ENCODE results near the gene LYL1.

Gene LYL1

DNA sequence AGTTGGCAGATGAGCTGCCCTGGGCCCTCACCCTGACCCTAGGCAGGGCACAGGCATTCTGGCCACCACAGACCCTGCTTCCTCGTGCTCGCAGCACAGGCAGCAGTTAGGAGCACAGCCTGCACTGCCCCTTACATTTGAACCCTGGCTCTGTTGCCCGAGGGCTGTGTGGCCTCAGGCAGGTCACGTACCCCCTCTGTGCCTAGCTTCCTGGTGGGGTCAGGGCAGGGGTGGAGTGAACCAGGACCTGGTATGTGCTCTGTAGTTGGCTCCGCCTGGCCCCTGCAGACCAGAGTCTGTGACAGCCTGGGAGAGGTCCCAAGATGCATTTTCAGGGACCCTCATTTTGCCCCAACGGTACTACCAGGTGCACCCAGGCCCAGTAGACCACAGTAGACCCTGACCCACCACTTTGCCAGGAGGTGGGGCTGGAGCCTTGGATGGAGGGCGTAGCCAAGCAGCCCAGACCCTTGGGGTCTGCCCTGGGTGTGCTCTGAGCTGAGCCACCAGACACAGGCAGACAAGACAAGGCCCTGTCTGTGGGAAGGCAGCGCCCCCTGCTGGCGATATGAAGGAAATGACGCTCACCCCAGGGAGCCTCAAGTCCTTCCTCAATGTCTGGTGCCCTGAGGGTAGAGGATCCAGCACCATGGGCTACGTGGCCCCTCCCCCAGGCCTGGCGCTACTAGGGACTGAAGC lies 9.1 kb downstream of the LYL1 start:
- H3K36me3 ChIP-seq (ENCODE audit: insufficient read depth, low read length) = no peaks in the 10 kb centered on the region
- H3K9me3 ChIP-seq (ENCODE audit: low read depth, low read length) = no peaks in the 10 kb centered on the region
- peak; percentile 81 for DNase-seq (ENCODE audit: low read depth, low spot score)
- TF ChIP-seq FOXP2 (optimal IDR thresholded peaks at IDR 0.05; ENCODE audit: control extremely low read depth, extremely low read length, insufficient read depth) (peak; percentile 69), POLR2AphosphoS5 (IDR thresholded peaks at IDR 0.05; ENCODE audit: borderline replicate concordance, low read depth, low read length) (no peak)
- peak overlapping the region; percentile 30; the same call in 1 of the 2 replicates for H3K4me3 ChIP-seq
- no peak overlapping the region for H3K9ac ChIP-seq (ENCODE audit: insufficient read length)
- H3K27ac ChIP-seq = peak overlapping the region; percentile 53

- H3K27ac ChIP-seq = peak overlapping the region; percentile 80
- DNase-seq (ENCODE audit: low read depth, low spot score) = no peak
- H3K9me3 ChIP-seq (ENCODE audit: low read depth, low read length) = no peaks in the 10 kb centered on the region
- TF ChIP-seq EZH2 (IDR thresholded peaks at IDR 0.05) (no peak), POLR2AphosphoS5 (IDR thresholded peaks at IDR 0.05; ENCODE audit: borderline replicate concordance, low read depth, low read length) (no peak), FOXP2 (optimal IDR thresholded peaks at IDR 0.05; ENCODE audit: control extremely low read depth, extremely low read length, insufficient read depth) (no peak)
- no peaks in the 10 kb centered on the region for H3K36me3 ChIP-seq (ENCODE audit: insufficient read depth, low read length)
- H3K4me3 ChIP-seq = no peak overlapping the region
- H3K9ac ChIP-seq (ENCODE audit: insufficient read length) = no peak overlapping the region
Measured at GRCh38 chr19:13092606-13093235, 9.9 kb downstream of the LYL1 start.

- TF ChIP-seq EZH2 (IDR thresholded peaks at IDR 0.05) = no peak
- no peak for TF ChIP-seq FOXP2 (optimal IDR thresholded peaks at IDR 0.05; ENCODE audit: control extremely low read depth, extremely low read length, insufficient read depth)
- no peak for TF ChIP-seq POLR2AphosphoS5 (IDR thresholded peaks at IDR 0.05; ENCODE audit: borderline replicate concordance, low read depth, low read length)
- DNase-seq (ENCODE audit: low read depth, low spot score) = no peak
- no peaks in the 10 kb centered on the region for H3K9me3 ChIP-seq (ENCODE audit: low read depth, low read length)
- H3K9ac ChIP-seq (ENCODE audit: insufficient read length) = no peak overlapping the region
- H3K27ac ChIP-seq = peak overlapping the region; percentile 80
- no peak overlapping the region for H3K4me3 ChIP-seq
- H3K36me3 ChIP-seq (ENCODE audit: insufficient read depth, low read length) = no peaks in the 10 kb centered on the region; the same call in 1 of the 2 replicates
Measured at GRCh38 chr19:13092158-13092543, 10.5 kb downstream of the LYL1 start.

DNA sequence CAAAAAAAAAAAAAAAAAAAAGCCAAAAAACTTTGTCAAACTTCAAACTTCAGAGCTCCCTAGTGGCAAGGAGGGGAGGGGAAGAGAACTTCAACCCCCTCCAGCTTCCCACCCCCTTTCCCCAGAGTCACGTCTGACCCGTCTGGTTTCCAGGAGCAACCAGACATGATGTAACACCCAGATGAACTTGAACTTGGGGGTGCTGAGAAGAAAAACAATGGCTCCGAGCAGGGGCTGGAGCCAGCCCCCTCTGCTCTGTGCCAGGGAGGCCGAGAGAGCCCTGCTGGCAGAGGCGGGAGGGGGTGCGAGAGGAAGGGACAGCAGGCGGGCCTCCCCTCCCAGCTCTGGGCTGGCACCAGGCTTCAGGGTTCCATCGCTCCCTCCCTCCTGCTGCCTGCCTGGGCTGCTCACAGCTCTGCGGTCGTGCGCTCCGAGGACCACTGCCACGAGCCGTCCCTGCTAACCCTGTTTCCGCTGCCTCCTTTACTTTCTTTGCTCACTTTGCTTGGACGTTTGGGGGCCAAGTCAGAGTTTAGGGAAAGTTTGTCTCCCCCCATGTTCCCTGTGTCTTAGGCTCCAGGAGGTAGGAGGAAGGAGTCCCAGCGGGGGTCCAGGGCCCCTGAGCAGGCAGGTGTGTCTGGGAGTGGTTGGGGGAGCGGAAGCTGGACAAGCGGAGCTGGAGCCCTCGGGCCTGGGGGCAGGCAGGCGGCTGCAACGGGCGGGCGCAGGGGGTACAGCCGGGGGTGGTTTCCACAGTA lies 11.1 kb downstream of the LYL1 start:
- Histone ChIP-seq H3K27ac (peak overlapping the region; percentile 80), H3K9ac (ENCODE audit: insufficient read length) (no peak overlapping the region), H3K36me3 (ENCODE audit: insufficient read depth, low read length) (no peaks in the 10 kb centered on the region; the same call in 1 of the 2 replicates), H3K9me3 (ENCODE audit: low read depth, low read length) (no peaks in the 10 kb centered on the region), H3K4me3 (no peak overlapping the region)
- no peak for DNase-seq (ENCODE audit: low read depth, low spot score)
- TF ChIP-seq POLR2AphosphoS5 (IDR thresholded peaks at IDR 0.05; ENCODE audit: borderline replicate concordance, low read depth, low read length) = no peak

- no peaks in the 10 kb centered on the region for H3K9me3 ChIP-seq (ENCODE audit: low read depth, low read length)
- no peak overlapping the region for H3K4me3 ChIP-seq
- no peak for TF ChIP-seq FOXP2 (optimal IDR thresholded peaks at IDR 0.05; ENCODE audit: control extremely low read depth, extremely low read length, insufficient read depth)
- no peak for TF ChIP-seq POLR2AphosphoS5 (IDR thresholded peaks at IDR 0.05; ENCODE audit: borderline replicate concordance, low read depth, low read length)
- no peak for TF ChIP-seq EZH2 (IDR thresholded peaks at IDR 0.05)
- H3K9ac ChIP-seq (ENCODE audit: insufficient read length) = peak overlapping the region; percentile 20
- no peaks in the 10 kb centered on the region; the same call in 1 of the 2 replicates for H3K36me3 ChIP-seq (ENCODE audit: insufficient read depth, low read length)
- peak overlapping the region; percentile 80 for H3K27ac ChIP-seq
- DNase-seq (ENCODE audit: low read depth, low spot score) = no peak
Measured at GRCh38 chr19:13090511-13091231, 12.0 kb downstream of the LYL1 start.

DNA sequence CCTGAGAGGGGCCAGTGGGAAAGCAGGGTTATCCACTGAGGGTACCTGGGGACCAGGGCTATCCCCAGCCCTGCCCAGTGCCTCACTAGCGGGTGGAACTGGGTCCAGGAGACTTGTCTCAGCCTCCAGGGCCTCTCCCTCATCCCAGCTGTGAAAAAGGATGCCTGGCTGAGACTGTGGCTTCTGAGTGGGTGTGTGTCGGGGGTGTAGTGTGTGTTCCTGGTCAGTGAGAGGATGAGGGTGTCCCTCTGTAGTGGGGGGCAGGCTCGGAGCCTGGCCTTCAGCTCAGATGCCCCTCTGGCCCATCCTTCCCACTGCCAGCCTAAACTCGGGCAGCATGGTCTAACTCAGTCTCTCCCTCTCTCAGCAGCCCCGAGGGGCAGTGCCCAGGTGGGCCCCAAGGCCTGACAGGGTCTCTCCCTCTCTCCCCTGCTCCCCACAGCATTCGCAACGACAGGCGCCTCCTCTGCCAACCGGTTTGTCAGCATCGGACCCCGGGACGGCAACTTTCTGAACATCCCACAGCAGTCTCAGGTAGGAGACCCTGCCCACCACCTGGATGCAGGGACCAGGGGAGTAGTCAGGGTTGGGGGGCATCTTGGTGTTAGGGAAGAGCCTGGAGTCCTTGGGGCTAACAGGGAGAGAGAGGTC lies 12.7 kb downstream of the LYL1 start:
- Histone ChIP-seq H3K36me3 (ENCODE audit: insufficient read depth, low read length) (no peaks in the 10 kb centered on the region; the same call in 1 of the 2 replicates), H3K4me3 (no peak overlapping the region), H3K27ac (0 out of 2 replicates have a peak overlapping the region, but pooled peaks have one; percentile 80), H3K9ac (ENCODE audit: insufficient read length) (no peak overlapping the region), H3K9me3 (ENCODE audit: low read depth, low read length) (no peaks in the 10 kb centered on the region)
- TF ChIP-seq POLR2AphosphoS5 (IDR thresholded peaks at IDR 0.05; ENCODE audit: borderline replicate concordance, low read depth, low read length) (no peak), FOXP2 (optimal IDR thresholded peaks at IDR 0.05; ENCODE audit: control extremely low read depth, extremely low read length, insufficient read depth) (no peak), EZH2 (IDR thresholded peaks at IDR 0.05) (no peak)
- DNase-seq (ENCODE audit: low read depth, low spot score) = no peak

GRCh38 chr19:13089139-13089856 lies 13.4 kb downstream of the LYL1 start:
- no peak overlapping the region for H3K27ac ChIP-seq

More at GRCh38 chr19:13089139-13089856, 13.4 kb downstream of the LYL1 start:
- Histone ChIP-seq H3K9me3 (ENCODE audit: low read depth, low read length) (no peaks in the 10 kb centered on the region), H3K4me3 (no peak overlapping the region), H3K36me3 (ENCODE audit: insufficient read depth, low read length) (no peaks in the 10 kb centered on the region; the same call in 1 of the 2 replicates), H3K9ac (ENCODE audit: insufficient read length) (no peak overlapping the region)
- no peak for TF ChIP-seq FOXP2 (optimal IDR thresholded peaks at IDR 0.05; ENCODE audit: control extremely low read depth, extremely low read length, insufficient read depth)
- no peak for TF ChIP-seq EZH2 (IDR thresholded peaks at IDR 0.05)
- TF ChIP-seq POLR2AphosphoS5 (IDR thresholded peaks at IDR 0.05; ENCODE audit: borderline replicate concordance, low read depth, low read length) = no peak
- DNase-seq (ENCODE audit: low read depth, low spot score) = no peak

Measured in SK-N-MC (cell line).